HCT116 (cell line): ENCODE data around the gene ACER3. TPM values are rescaled to one million over a fixed set of nuclear protein-coding genes. Genes with fewer than 3 reads are reported as not detected.
A peak's percentile ranks its signal among the peaks of the same experiment; 100 is the strongest.
"Not testable (repeated sequence)": the region's sequence is repeated elsewhere in the genome, so short reads cannot be mapped to it uniquely, and the experiment has no call there.

Experiments used
- ATAC-seq: fragments of 200-7000 bp; cut with Tn5 transposase; 2 replicates; pipeline ENCODE4 v1.9.1; 2020; ENCODE audit warnings: mild to moderate bottlenecking, moderate library complexity
- BruUV-seq: library from RNA; stranded (reverse); fragments of 400-500 nt; replicated peaks from 2 replicates; lab custom pipeline; 2021; lab: Mats Ljungman, UMichigan
- CTCF ChIA-PET: fragments of 300-600 bp; sonication (Branson Sonifier 250); formaldehyde crosslinking; loops from one replicate; lab custom pipeline; 2021; ENCODE audit warnings: antibody characterized with exemption; lab: Charles Lee
- POLR2A ChIA-PET: fragments of 300-600, 350-600 bp; sonication (Branson Sonifier 250); formaldehyde crosslinking; loops from one replicate; lab custom pipeline; 2021; ENCODE audit warnings: antibody characterized with exemption; lab: Charles Lee
- RAD21 ChIA-PET, 2 experiments: fragments of 300-600 bp; sonication (Branson Sonifier 250); formaldehyde crosslinking; loops; one replicate each; lab custom pipeline; 2023; ENCODE audit warnings: low total read pairs in 2 of 2; ENCODE audit not compliant: uncharacterized antibody in 2 of 2, unreplicated experiment in 2 of 2, low non-redundant PET in 1 of 2; lab: Charles Lee
- DNase-seq: peaks from one replicate; pipeline ENCODE4 v3.0.0-alpha.2; 2010; ENCODE audit warnings: low read depth, low spot score
- H2AFZ ChIP-seq: fragments of 200-600 bp; shearing (Covaris generic), sonication (generic); 2 replicates; pipeline ENCODE4 v1.6.1; 2017; ENCODE audit warnings: low read depth, mixed run types, mixed read lengths, antibody characterized with exemption, low read length; ENCODE audit not compliant: poor library complexity, severe bottlenecking
- H3K27ac ChIP-seq: 2 replicates; pipeline ENCODE4 v1.5.1; 2012; ENCODE audit warnings: low read depth, low read length
- H3K27me3 ChIP-seq: fragments of 200-600 bp; sonication (generic); 2 replicates; pipeline ENCODE4 v1.6.1; 2016; ENCODE audit warnings: mixed run types, low read length, mixed read lengths; ENCODE audit not compliant: insufficient read depth
- H3K36me3 ChIP-seq, 2 experiments: fragments of 200-500 bp in 1 of 2; fragments of 200-600 bp in 1 of 2; sonication (Bioruptor generic) in 1 of 2; sonication (generic) in 1 of 2; 2 replicates each; pipeline versions ENCODE4 v1.5.1 to v1.6.1; 2014 to 2016; ENCODE audit warnings: low read length in 2 of 2, inconsistent platforms in 1 of 2, mixed read lengths in 1 of 2, mixed run types in 1 of 2; ENCODE audit not compliant: insufficient read depth in 2 of 2, control insufficient read depth in 1 of 2
- H3K4me1 ChIP-seq, 2 experiments: fragments of 200-600 bp in 1 of 2; sonication (generic) in 1 of 2; 2 replicates each; pipeline versions ENCODE4 v1.5.1 to v1.6.1; 2012 to 2017; ENCODE audit warnings: low read length in 2 of 2, inconsistent platforms in 1 of 2, mild to moderate bottlenecking in 1 of 2, mixed read lengths in 1 of 2, mixed run types in 1 of 2, moderate library complexity in 1 of 2; ENCODE audit not compliant: insufficient read depth in 2 of 2, control insufficient read depth in 1 of 2
- H3K4me2 ChIP-seq: fragments of 200-600 bp; sonication (generic); 2 replicates; pipeline ENCODE4 v1.6.1; 2017; ENCODE audit warnings: mixed run types, low read length, mixed read lengths
- H3K4me3 ChIP-seq, 2 experiments: fragments of 200-600 bp in 1 of 2; sonication (generic) in 1 of 2; replicated peaks in 1 of 2; 2 replicates each; pipeline ENCODE4 v1.5.1; 2011 to 2016; ENCODE audit warnings: low read length in 2 of 2, control low read depth in 1 of 2, low read depth in 1 of 2, mild to moderate bottlenecking in 1 of 2, mixed read lengths in 1 of 2, mixed run types in 1 of 2
- H3K79me2 ChIP-seq: fragments of 200-600 bp; sonication (generic); 2 replicates; pipeline ENCODE4 v1.6.1; 2017; ENCODE audit warnings: mild to moderate bottlenecking, mixed run types, low read length, moderate library complexity, mixed read lengths; ENCODE audit not compliant: insufficient read depth
- H3K9ac ChIP-seq: fragments of 200-600 bp; sonication (generic); 2 replicates; pipeline ENCODE4 v1.6.1; 2016; ENCODE audit warnings: low read length, mixed read lengths
- H3K9me2 ChIP-seq: fragments of 200-600 bp; sonication (generic), shearing (Covaris generic); 2 replicates; pipeline ENCODE4 v1.6.1; 2017; ENCODE audit warnings: mixed run types, mild to moderate bottlenecking, moderate library complexity; ENCODE audit not compliant: insufficient read depth
- H3K9me3 ChIP-seq, 2 experiments: fragments of 200-500 bp in 1 of 2; fragments of 200-600 bp in 1 of 2; sonication (Bioruptor generic) in 1 of 2; sonication (generic) in 1 of 2; 2 replicates each; pipeline ENCODE4 v1.6.1; 2014 to 2017; ENCODE audit warnings: low read length in 2 of 2, mixed read lengths in 2 of 2, inconsistent platforms in 1 of 2, low read depth in 1 of 2, mild to moderate bottlenecking in 1 of 2, mixed run types in 1 of 2, moderate library complexity in 1 of 2; ENCODE audit not compliant: control insufficient read depth in 1 of 2, insufficient read depth in 1 of 2
- H4K20me1 ChIP-seq: fragments of 200-600 bp; sonication (generic), shearing (Covaris generic); 2 replicates; pipeline ENCODE4 v1.6.1; 2017; ENCODE audit warnings: mixed run types, mild to moderate bottlenecking, moderate library complexity; ENCODE audit not compliant: insufficient read depth
- CEBPB ChIP-seq: IDR thresholded peaks from 2 replicates; pipeline ENCODE4 v1.6.1; 2012; ENCODE audit warnings: low read depth
- ELF1 ChIP-seq: IDR thresholded peaks from 2 replicates; pipeline ENCODE4 v1.6.1; 2012; ENCODE audit warnings: low read depth, borderline replicate concordance
- EZH2phosphoT487 ChIP-seq: fragments of 200-600 bp; IDR thresholded peaks from 2 replicates; pipeline ENCODE4 v1.6.1; 2018; ENCODE audit warnings: antibody characterized with exemption, borderline replicate concordance
- JUND ChIP-seq: IDR thresholded peaks from 2 replicates; pipeline ENCODE4 v1.6.1; 2012
- SIN3A ChIP-seq: IDR thresholded peaks from 2 replicates; pipeline ENCODE4 v1.6.1; 2012; ENCODE audit warnings: low read depth
- SRF ChIP-seq: IDR thresholded peaks from 2 replicates; pipeline ENCODE4 v1.6.1; 2012; ENCODE audit warnings: low read depth
- intact Hi-C: fragments of 100-400 bp; cut with micrococcal nuclease; formaldehyde crosslinking; loops from 2 replicates; pipeline ENCODE4 v1.10.0; 2022
- total RNA-seq: library from RNA; stranded (reverse); gene quantifications from one replicate; pipeline ENCODE4 v1.2.1, GENCODE V29; 2021; ENCODE audit not compliant: unreplicated experiment
- TF ChIP-seq, protein P1 (sequence below): IDR thresholded peaks from 2 replicates; pipeline ENCODE4 v1.6.1; 2012
- TF ChIP-seq, protein P2 (sequence below): IDR thresholded peaks from 2 replicates; pipeline ENCODE4 v1.6.1; 2012
- TF ChIP-seq, protein P3 (sequence below): IDR thresholded peaks from 2 replicates; pipeline ENCODE4 v1.6.1; 2012; ENCODE audit warnings: low read depth

Gene ACER3
- total RNA-seq, 1 experiment from 2014 or later = 19.1 TPM

DNA sequence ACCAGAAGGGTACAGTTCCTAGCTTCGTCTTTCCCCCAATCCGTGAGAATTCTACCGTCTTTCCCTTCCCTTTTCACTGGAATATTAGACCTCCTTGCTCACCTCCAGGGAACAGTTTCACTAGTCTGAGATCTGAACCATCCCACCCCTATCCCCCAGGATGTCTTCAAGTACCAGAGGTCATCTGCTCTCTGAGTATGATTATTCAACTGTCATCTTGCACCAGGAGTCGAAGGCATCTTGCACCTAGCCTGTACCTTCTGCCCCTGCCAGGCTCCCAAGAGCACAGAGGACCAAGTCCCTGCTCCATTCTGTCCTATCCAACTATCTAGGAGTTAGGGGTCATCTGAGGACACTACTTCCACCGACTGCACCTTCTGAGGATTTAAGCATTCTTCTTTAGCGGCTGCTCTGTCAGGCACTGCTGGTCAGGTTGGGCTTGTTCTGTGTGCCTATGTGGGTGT, 804 bp downstream of the ACER3 start:
- peak overlapping the region; percentile 94 for H3K9ac ChIP-seq
- TF ChIP-seq JUND = no peak
- TF ChIP-seq, protein P1, sequence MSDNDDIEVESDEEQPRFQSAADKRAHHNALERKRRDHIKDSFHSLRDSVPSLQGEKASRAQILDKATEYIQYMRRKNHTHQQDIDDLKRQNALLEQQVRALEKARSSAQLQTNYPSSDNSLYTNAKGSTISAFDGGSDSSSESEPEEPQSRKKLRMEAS = no peak
- TF ChIP-seq, protein P2, sequence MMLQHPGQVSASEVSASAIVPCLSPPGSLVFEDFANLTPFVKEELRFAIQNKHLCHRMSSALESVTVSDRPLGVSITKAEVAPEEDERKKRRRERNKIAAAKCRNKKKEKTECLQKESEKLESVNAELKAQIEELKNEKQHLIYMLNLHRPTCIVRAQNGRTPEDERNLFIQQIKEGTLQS = no peak
- no peak for TF ChIP-seq CEBPB
- no peak for TF ChIP-seq SIN3A
- TF ChIP-seq, protein P3, sequence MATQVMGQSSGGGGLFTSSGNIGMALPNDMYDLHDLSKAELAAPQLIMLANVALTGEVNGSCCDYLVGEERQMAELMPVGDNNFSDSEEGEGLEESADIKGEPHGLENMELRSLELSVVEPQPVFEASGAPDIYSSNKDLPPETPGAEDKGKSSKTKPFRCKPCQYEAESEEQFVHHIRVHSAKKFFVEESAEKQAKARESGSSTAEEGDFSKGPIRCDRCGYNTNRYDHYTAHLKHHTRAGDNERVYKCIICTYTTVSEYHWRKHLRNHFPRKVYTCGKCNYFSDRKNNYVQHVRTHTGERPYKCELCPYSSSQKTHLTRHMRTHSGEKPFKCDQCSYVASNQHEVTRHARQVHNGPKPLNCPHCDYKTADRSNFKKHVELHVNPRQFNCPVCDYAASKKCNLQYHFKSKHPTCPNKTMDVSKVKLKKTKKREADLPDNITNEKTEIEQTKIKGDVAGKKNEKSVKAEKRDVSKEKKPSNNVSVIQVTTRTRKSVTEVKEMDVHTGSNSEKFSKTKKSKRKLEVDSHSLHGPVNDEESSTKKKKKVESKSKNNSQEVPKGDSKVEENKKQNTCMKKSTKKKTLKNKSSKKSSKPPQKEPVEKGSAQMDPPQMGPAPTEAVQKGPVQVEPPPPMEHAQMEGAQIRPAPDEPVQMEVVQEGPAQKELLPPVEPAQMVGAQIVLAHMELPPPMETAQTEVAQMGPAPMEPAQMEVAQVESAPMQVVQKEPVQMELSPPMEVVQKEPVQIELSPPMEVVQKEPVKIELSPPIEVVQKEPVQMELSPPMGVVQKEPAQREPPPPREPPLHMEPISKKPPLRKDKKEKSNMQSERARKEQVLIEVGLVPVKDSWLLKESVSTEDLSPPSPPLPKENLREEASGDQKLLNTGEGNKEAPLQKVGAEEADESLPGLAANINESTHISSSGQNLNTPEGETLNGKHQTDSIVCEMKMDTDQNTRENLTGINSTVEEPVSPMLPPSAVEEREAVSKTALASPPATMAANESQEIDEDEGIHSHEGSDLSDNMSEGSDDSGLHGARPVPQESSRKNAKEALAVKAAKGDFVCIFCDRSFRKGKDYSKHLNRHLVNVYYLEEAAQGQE = no peak
- no peak for TF ChIP-seq ELF1
- no peak for TF ChIP-seq SRF
- no peak for TF ChIP-seq EZH2phosphoT487
- ChIA-PET POLR2A (no interaction called here), CTCF (no interaction called here), RAD21 (no interaction called here)
- BruUV-seq = no TSS peak
- no peaks in the 10 kb centered on the region for H3K9me3 ChIP-seq
- DNase-seq = no peak
- intact Hi-C loops = loop anchor here (2.0 kb wide), 1 partner anchor 55 kb away; no protein-coding TSS in a partner anchor
- no peak for ATAC-seq
- H3K27me3 ChIP-seq = no peaks in the 10 kb centered on the region
- no peaks in the 10 kb centered on the region for H3K9me2 ChIP-seq
- no peaks in the 10 kb centered on the region for H4K20me1 ChIP-seq
- H3K4me2 ChIP-seq = peak overlapping the region; percentile 88
- peaks cover 7 to 16% of the 10 kb centered on the region in 2 experiments for H3K4me1 ChIP-seq
- peaks cover 34% of the 10 kb centered on the region for H3K79me2 ChIP-seq
- H2AFZ ChIP-seq = no peak overlapping the region
- H3K36me3 ChIP-seq = no peaks in the 10 kb centered on the region
- peak overlapping the region; percentile 63; the same call in 1 of the 2 replicates for H3K27ac ChIP-seq
- H3K4me3 ChIP-seq = peak overlapping the region; percentile 84 to 97

DNA sequence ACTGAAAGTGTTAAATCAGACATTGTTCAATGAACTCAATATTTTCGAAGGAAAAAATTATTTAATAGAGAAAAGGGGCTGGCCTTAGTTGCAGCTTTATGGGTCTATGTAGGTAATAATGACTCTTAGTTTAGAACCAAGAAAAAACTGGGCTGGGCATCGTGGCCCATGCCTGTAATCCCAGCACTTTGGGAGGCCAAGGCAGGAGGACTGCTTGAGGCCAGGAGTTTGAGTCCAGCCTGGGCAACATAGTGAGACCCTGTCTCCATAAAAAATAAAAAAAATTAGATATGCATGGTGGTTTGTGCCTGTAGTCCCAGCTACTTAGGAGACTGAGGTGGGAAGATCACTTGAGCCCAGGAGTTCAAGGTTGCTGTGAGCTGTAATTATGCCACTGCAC, 2.1 kb downstream of the ACER3 start:
- H3K36me3 ChIP-seq, H3K9me3 ChIP-seq, POLR2A ChIA-PET, H4K20me1 ChIP-seq, BruUV-seq, H2AFZ ChIP-seq, ATAC-seq, H3K4me2 ChIP-seq, RAD21 ChIA-PET, DNase-seq, H3K27ac ChIP-seq, H3K9me2 ChIP-seq, intact Hi-C loops, H3K27me3 ChIP-seq, H3K4me3 ChIP-seq, CTCF ChIA-PET, H3K9ac ChIP-seq: not testable (repeated sequence)
- H3K4me1 ChIP-seq = peaks cover 7 to 16% of the 10 kb centered on the region in 2 experiments
- H3K79me2 ChIP-seq = peaks cover 34% of the 10 kb centered on the region
